Measurements from ENCODE around the gene CRYBB2.
A peak's percentile ranks its signal among the peaks of the same experiment; 100 is the strongest.
"Not testable (repeated sequence)": the region's sequence is repeated elsewhere in the genome, so short reads cannot be mapped to it uniquely, and the experiment has no call there.

Gene CRYBB2

DNA sequence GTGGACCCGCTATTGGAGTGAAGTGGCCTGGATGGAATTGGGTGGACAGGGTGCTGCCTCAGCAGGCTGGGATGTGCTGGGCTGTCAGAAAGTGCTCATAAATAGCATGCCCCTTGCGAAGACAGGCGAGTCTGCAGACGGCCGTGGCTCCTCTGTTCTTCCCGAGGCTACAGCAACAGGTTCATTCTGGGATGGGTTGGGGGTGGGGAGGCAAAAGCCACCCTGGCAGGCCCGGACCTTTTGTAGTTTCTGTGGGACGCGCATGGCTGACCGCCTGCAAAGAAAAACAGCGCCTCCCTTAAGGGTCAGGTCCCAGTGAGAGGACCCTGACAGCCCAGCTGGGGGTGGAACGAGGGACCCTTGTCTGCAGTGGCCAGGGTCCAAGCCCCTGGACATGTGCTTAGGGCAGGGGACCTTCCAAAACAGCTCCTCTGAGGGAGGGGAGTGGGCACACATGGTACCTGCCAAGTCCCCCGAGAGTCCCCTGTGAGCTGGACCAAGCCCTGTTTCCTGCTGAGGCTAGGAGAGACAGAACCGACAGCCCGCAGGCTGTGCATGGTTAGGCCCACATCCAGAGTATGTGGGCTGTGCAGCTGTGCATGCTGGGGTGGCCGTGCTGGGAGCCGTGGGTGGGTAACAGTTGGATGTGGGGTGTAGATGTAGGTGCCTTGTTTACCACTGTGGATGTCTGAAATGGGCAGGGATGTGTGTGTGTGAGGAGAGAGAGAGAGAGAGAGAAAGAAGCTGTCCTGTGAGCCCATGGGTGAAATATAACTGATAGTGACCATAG is 19.5 kb upstream of the CRYBB2 start, which contains the start of gene CRYBB3:
TSS of gene CRYBB3 (plus strand) at position 128 of the 790 bp plus-strand sequence. CDS start 1,539 bp downstream, outside the sequence.
- DNase-seq (ENCODE audit: low spot score) = no peak
- TF ChIP-seq, protein P1, sequence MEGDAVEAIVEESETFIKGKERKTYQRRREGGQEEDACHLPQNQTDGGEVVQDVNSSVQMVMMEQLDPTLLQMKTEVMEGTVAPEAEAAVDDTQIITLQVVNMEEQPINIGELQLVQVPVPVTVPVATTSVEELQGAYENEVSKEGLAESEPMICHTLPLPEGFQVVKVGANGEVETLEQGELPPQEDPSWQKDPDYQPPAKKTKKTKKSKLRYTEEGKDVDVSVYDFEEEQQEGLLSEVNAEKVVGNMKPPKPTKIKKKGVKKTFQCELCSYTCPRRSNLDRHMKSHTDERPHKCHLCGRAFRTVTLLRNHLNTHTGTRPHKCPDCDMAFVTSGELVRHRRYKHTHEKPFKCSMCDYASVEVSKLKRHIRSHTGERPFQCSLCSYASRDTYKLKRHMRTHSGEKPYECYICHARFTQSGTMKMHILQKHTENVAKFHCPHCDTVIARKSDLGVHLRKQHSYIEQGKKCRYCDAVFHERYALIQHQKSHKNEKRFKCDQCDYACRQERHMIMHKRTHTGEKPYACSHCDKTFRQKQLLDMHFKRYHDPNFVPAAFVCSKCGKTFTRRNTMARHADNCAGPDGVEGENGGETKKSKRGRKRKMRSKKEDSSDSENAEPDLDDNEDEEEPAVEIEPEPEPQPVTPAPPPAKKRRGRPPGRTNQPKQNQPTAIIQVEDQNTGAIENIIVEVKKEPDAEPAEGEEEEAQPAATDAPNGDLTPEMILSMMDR (IDR thresholded peaks at IDR 0.05; ENCODE audit: extremely low read depth, insufficient read depth, missing control alignments) = no peak
- in situ Hi-C loops (cut with MboI; ENCODE audit: low pct_unique_long_range_greater_than_20kb, low sequenced_read_pairs, unreplicated experiment) = no loop called here

DNA sequence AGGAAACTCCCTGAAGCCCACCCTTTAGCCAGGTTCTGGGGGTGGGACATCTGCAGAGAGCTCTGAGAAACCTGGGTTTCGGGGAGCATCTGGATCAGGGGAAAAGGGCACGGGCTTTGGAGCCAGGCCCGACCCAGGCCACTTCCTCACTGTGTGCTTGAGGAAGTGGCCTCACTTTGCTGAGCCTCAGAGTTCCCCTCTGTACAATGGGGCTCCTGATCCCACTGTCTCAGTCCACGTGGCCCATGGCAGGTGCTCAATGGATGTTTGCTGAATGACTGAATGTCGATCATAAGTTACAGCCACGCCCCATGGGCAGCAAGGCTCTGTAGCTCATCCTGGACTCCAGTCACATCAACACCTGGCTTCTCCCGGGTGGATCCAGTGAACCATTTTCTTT is 18.5 kb upstream of the CRYBB2 start:
- TF ChIP-seq, protein P1 (IDR thresholded peaks at IDR 0.05; ENCODE audit: extremely low read depth, insufficient read depth, missing control alignments) = no peak
- in situ Hi-C loops (cut with MboI; ENCODE audit: low pct_unique_long_range_greater_than_20kb, low sequenced_read_pairs, unreplicated experiment) = no loop called here
- no peak for DNase-seq (ENCODE audit: low spot score)

DNA sequence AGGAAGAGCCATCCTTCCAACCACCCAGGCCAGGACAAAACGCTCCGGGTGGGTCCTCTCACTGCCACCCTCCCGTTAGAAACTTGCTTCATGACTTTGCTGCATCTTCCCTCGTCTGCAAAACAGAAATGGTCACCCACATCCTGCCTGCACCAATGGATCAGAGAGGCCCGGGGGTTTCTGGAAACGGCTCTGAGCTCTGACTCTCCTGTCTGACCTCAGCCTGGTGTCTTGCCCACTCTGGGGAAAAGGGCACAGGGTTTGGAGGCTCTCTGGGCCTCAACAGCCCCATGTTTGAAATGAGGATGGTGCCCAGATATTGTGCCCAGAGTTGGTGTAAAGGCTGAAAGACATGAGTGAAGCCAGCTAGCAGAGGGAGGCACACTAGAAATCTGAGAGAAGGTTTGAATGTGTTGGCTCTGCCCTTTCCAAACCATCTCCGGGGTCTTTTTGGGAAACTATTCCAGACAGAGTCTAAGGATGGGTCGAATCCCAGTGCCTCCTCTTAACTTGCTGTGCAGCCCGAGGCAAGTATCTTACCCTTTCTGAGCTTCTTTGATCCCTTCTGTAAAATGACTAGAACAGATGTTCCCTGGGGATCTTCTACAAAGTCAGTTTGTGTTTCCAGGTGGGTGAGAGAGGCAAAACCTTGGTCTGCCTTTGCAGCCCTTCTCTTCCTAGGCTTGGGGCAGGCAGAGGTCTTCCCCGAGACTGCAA is 17.7 kb upstream of the CRYBB2 start:
- in situ Hi-C loops (cut with MboI; ENCODE audit: low pct_unique_long_range_greater_than_20kb, low sequenced_read_pairs, unreplicated experiment) = no loop called here
- DNase-seq (ENCODE audit: low spot score) = no peak
- TF ChIP-seq, protein P1 (IDR thresholded peaks at IDR 0.05; ENCODE audit: extremely low read depth, insufficient read depth, missing control alignments) = no peak

DNA sequence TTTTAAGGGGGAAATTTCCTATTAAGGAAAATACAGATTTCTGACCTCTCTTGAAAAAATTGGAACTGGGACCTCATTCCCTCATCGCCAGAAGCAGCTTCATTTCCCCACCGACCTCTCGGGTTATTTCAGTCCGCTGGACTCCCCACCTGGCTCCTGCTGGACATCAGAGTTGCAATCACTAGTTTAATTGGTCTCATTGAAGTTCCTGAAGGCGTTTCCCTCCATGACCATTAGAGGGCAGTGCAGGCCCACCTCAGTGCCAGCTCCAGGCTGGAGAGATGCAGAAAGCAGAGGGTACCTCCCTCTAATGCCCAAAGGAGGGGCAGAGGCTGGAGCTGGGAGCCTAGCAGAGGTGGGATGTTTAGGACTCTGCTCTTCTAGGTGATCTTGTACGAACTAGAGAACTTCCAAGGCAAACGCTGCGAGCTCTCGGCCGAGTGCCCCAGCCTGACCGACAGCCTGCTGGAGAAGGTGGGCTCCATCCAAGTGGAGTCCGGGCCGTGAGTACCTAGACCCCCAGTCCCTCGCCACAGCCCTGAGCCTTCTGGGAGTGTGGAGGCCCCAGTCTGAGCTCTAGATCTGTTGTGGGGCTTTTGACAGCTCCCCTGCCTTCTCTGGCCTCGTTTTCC is 17.0 kb upstream of the CRYBB2 start:
- peak; percentile 83 for DNase-seq (ENCODE audit: low spot score)
- in situ Hi-C loops (cut with MboI; ENCODE audit: low pct_unique_long_range_greater_than_20kb, low sequenced_read_pairs, unreplicated experiment) = no loop called here
- TF ChIP-seq, protein P1 (IDR thresholded peaks at IDR 0.05; ENCODE audit: extremely low read depth, insufficient read depth, missing control alignments) = peak; percentile 91

DNA sequence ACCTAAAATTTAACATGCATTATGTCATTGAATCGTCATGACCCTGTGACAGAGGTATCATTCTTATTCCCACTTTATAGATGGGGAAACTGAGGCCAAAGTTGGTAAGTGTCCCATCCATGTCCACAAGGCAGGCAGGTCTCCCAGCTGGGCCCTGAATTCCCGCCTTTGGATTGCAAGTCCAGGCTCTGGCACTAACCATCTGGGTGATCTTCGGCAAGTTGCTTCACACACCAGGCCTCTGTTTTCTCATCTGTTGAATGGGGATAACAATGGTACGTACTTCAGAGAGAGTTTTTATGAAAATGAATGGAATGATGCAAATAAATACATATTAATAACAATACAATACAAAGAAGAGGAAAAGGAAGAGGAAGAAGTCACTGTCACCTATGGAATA is 16.4 kb upstream of the CRYBB2 start:
- TF ChIP-seq, protein P1 (IDR thresholded peaks at IDR 0.05; ENCODE audit: extremely low read depth, insufficient read depth, missing control alignments) = no peak
- DNase-seq (ENCODE audit: low spot score) = no peak
- in situ Hi-C loops (cut with MboI; ENCODE audit: low pct_unique_long_range_greater_than_20kb, low sequenced_read_pairs, unreplicated experiment) = no loop called here

DNA sequence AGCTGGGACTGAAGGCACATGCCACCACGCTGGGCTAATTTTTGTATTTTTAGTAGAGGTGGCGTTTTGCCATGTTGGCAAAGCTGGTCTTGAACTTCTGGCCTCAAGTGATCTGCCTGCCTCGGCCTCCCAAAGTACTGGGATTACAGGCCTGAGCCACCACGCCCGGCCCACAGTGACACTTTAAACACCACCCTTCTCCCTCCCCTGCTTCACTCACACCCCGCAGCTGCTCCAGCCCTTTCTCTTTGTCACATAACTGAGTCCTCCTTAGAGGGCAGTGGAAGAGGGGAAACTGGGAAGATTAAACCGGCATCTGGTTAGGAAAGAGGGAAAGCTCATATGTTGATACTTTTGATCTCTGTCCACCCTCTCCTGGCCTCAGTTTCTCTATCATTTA is 14.9 kb upstream of the CRYBB2 start:
- DNase-seq (ENCODE audit: low spot score); in situ Hi-C loops (cut with MboI; ENCODE audit: low pct_unique_long_range_greater_than_20kb, low sequenced_read_pairs, unreplicated experiment): not testable (repeated sequence)
